Forelimb muscle (tissue), 1 donor: ENCODE results near the gene GRIK5. TPM values are rescaled to one million over a fixed set of nuclear protein-coding genes. Genes with fewer than 3 reads are reported as not detected.
A peak's percentile ranks its signal among the peaks of the same experiment; 100 is the strongest.
"Not testable (repeated sequence)": the region's sequence is repeated elsewhere in the genome, so short reads cannot be mapped to it uniquely, and the experiment has no call there.

Experiments used
- DNase-seq: peaks from one replicate; pipeline ENCODE4 v3.0.0-alpha.2; 2013; ENCODE audit warnings: low read depth
- polyA plus RNA-seq: library from polyadenylated mRNA; unstranded; fragments of 120-200 nt; gene quantifications from one replicate; pipeline ENCODE4 v1.2.1, GENCODE V29; 2013; ENCODE audit not compliant: insufficient read length

The GRIK5 gene
- 2.5 TPM for polyA plus RNA-seq

GRCh38 chr19:42069619-42070351 is at the start of gene GRIK5:
Gene GRIK5, minus strand, starts transcription at chr19:42070206. Its CDS starts 4,436 bp downstream, at chr19:42065770.
- DNase-seq = no peak

- DNase-seq = no peak
These were observed 47.1 kb upstream of the GRIK5 start for GRCh38 chr19:42117076-42117475.

- no peak for DNase-seq
These were observed 46.5 kb upstream of the GRIK5 start for GRCh38 chr19:42116308-42117075.

- no peak for DNase-seq
These were observed 45.7 kb upstream of the GRIK5 start for GRCh38 chr19:42115705-42116104.

GRCh38 chr19:42115219-42115618 is 45.2 kb upstream of the GRIK5 start:
- DNase-seq = no peak

- DNase-seq = no peak
These were observed 44.4 kb upstream of the GRIK5 start for GRCh38 chr19:42114412-42114811.

GRCh38 chr19:42113641-42114348 is 43.8 kb upstream of the GRIK5 start:
- no peak for DNase-seq

GRCh38 chr19:42111811-42112210 is 41.8 kb upstream of the GRIK5 start:
- no peak for DNase-seq

GRCh38 chr19:42111384-42111783 is 41.4 kb upstream of the GRIK5 start:
- DNase-seq = no peak

GRCh38 chr19:42110658-42111057 is 40.7 kb upstream of the GRIK5 start:
- no peak for DNase-seq

- no peak for DNase-seq
These were observed 39.9 kb upstream of the GRIK5 start for GRCh38 chr19:42109896-42110295.

GRCh38 chr19:42108527-42109389 is 38.8 kb upstream of the GRIK5 start:
- peak; percentile 48 for DNase-seq

- DNase-seq = no peak
These were observed 35.4 kb upstream of the GRIK5 start for GRCh38 chr19:42105368-42105767.

GRCh38 chr19:42102877-42103276 is 32.9 kb upstream of the GRIK5 start:
- no peak for DNase-seq

- not testable (repeated sequence) for DNase-seq
These were observed 30.2 kb upstream of the GRIK5 start for GRCh38 chr19:42100241-42100640.

- no peak for DNase-seq
These were observed 29.4 kb upstream of the GRIK5 start for GRCh38 chr19:42099336-42099925.

- no peak for DNase-seq
These were observed 28.8 kb upstream of the GRIK5 start for GRCh38 chr19:42098781-42099180.

- DNase-seq = no peak
These were observed 27.5 kb upstream of the GRIK5 start for GRCh38 chr19:42097461-42097860.

- no peak for DNase-seq
These were observed 26.3 kb upstream of the GRIK5 start for GRCh38 chr19:42096255-42096837.

- no peak for DNase-seq
These were observed 25.8 kb upstream of the GRIK5 start for GRCh38 chr19:42095814-42096230.
